ENCODE results near the gene D2HGDH. TPM values are rescaled to one million over a fixed set of nuclear protein-coding genes. Genes with fewer than 3 reads are reported as not detected.
A peak's percentile ranks its signal among the peaks of the same experiment; 100 is the strongest.
"Not testable (repeated sequence)": the region's sequence is repeated elsewhere in the genome, so short reads cannot be mapped to it uniquely, and the experiment has no call there.

D2HGDH gene
- total RNA-seq, 1 donor from 2014 or later, result 19.6 TPM

DNA sequence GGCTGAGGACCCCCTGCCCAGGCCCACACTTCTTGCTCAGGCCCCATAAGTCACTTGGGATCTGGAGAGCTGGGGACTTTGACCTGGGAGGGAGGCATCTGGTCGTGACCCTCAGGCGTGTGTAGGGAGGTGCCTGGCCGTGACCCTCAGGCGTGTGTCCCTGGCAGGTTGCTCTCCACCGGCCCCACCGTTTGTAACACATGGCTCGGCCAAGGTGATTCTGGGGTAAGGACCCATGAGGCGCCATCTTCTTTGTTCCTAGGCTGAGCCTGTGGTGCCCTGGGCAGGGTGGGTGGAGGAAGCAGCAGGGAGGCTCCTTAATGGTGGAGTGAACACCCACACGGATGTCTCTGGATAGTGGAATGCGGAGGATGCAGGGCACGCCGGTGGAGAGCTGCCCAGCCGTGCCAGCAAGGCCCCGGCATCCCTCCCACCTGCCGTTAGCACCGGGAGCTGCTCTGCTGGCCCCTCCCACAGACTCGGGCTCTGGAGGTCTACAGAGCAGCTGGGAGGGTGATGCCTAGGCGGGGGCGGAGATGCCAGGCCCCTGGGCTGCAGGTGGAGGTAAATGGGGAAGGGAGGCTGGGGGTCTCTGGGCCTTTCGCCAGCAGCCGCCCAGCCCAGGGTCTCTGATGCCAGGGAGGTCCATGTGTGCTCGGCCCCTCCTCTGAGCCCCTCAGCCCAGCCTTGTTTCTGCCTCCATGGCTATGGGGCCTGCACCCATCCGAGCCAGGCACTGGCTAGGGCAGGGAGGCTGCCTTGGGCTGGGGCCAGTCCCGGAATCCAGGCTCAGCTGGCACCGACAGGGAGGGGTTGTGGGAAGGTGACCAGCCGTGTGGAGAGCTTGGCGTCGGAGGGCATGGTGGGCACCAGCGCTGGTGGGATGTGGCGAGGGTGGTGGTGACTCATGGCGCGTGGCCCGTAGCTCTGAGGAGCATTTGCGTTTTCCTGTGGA is 41.1 kb downstream of the D2HGDH start:
- intact Hi-C loops (cut with DNase I), result no loop called here
- ATAC-seq, result no peak
- DNase-seq (ENCODE audit: missing footprints), result peak; percentile 65

DNA sequence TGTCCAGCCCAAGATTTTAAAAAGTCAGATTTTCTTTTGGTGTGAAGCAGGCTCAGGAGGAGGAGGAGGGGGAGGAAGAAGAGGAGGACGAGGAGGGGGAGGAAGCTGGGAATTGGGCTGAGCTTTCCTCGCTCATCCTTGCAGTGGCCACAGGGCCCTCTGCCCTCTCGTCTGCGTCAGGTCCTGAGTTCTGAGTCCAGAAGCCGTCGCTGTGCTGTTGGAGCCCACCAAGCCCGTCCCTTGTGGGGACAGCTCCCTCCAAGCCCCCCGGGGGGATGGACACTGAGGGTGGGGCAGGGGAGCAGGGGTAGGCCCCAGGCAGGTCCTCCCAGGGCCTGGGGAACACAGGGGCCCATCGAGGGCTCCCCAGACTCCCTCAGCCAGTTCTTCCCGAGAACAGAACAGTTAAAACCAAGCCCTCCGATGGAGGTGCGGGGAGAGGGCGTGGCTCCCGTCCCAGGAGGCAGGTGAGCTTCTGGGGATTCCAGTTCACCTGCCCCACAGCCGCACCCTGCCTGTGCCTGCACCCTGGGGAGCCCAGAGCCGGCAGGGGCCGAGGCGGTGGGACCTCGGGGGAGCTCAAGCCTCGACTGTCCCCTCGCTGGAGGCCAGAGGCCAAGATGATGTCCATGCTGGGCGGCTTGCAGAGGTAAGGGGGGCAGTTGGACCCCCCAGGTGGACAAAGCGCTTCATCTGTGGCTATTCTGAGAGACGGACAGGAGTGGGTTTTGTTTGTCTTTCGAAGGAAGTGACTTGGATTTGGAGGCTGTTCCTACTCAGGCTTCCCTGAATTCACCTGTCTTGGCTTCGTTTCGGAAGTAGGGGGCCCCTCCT is 42.1 kb downstream of the D2HGDH start, which contains the start of gene GAL3ST2:
TSS of gene GAL3ST2 (plus strand) at position 487 of the 834 bp plus-strand sequence. CDS start at position 621, 134 bp downstream.
- DNase-seq (ENCODE audit: missing footprints) (no peak), ATAC-seq (no peak)
- intact Hi-C loops (cut with DNase I), result no loop called here

DNA sequence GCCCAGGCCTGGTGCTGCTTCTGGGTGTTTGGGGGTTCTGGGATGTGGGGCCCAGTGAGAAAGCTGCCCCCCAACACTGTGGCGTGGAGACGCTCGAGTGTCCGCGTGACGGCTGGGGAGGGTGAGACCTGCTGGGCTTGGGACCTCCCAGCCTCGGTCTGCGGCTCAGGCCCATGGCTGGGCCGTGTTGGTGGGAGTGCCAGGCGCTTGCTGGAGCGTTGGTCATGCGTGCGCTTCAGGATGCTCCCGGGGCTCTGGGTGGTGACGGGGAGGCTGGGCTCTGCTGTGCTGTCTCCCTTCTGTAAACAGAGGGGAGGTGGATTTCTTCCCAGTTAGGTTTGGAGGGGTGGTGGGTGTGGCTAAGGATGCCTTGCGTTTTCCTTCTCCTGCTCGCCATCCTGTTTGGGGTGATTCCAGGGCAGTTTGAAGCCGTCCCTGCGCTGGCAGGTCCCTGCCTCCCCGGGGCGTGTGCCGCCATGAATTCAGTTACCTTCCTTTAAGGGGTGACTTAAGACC is 42.8 kb downstream of the D2HGDH start:
- intact Hi-C loops (cut with DNase I), result no loop called here

DNA sequence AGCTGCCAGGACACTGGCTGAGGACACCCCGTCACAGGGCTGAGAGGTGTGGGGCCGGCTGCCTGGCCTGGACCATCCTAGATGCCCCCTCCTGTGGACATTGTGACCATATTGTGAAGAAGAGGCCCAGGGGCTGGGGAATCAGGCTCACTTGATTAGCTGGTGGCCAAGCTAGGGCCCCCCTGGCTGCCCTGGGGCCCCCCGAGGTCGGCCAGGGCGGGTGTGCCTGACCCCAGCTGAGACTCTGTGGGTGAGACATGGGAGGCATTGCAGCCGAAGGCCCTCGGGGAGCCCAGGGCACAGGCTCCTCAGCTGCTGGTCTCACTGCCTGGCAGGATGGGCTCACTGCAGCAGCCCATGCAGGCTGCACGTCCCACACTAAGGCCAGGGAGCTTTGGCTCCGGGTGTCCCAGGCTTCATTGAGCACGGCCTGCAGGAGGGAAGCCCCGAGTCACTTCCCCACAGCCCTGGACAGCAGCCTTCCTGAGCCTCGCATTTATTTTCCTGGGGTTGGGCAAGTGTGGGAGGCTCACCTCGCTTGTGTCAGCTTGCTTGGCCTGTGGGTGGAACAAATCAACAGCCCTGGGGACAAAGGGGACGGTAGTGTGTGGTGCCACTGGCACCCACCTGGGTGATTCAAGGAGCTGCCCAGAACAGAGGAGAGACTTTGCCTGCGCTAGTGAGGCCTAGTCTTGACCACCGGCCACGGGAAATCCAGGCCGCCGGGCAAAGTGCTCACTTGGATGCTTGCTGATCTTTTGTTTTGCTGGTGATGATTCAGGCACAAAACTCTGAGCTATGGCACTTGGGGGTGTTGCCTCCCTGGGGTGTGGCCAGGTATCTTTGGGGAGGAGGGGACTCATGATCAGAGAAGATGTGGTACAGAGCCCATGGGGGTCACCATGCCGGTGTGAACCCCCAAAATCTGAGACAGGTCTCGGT is 43.5 kb downstream of the D2HGDH start:
- DNase-seq (ENCODE audit: missing footprints) (no peak), ATAC-seq (no peak)
- intact Hi-C loops (cut with DNase I), result no loop called here

More for the DNA sequence above, 42.8 kb downstream of the D2HGDH start:
- ATAC-seq (no peak), DNase-seq (ENCODE audit: missing footprints) (no peak)

DNA sequence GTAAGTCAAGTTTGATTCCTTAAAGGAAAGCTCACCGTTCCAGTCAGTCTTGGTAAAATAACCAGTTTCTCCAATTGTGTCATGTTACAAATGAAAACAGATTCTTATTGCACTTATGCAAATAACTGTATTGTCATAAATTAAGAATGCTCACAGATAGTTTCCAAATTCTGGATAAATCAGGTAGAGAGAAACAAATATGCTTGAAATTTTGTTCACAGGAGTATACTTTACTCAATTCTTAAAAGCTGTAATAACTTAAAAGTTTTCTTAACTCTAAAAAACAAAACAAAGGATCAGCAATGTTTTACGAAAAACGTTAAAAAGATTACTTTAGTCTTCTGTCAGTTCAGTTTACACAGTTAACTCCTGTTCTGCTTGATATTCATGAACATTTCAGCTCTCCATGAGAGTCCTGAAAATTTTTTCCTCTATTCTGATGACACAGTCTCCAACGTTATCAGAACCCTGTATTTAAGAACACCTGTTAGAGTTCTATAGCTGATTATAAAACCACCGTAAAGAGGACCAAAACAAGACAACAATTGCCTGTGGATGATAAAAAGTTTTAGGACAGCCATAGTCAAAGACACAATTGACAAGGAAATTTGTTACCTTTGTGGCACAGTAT is 46.6 kb downstream of the D2HGDH start:
- ATAC-seq (no peak), DNase-seq (ENCODE audit: missing footprints) (no peak)
- intact Hi-C loops (cut with DNase I), result no loop called here

DNA sequence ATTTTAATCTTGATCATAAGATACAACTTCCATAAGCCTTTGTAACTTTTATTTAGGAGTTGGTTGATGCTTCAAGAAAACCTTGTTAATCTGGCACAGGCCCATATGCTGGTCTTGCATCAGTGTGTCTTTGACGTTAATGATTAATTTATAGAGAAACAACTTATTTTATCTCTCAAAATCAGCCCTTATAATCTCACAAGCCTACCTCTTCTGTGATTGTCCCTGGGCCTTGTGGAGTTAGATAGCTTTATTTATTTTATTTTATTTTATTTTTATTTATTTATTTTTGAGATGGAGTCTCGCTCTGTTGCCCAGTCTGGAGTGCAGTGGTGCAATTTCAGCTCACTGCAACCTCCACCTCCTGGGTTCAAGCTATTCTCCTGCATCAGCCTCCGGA is 47.6 kb downstream of the D2HGDH start:
- DNase-seq (ENCODE audit: missing footprints); intact Hi-C loops (cut with DNase I); ATAC-seq: not testable (repeated sequence)

DNA sequence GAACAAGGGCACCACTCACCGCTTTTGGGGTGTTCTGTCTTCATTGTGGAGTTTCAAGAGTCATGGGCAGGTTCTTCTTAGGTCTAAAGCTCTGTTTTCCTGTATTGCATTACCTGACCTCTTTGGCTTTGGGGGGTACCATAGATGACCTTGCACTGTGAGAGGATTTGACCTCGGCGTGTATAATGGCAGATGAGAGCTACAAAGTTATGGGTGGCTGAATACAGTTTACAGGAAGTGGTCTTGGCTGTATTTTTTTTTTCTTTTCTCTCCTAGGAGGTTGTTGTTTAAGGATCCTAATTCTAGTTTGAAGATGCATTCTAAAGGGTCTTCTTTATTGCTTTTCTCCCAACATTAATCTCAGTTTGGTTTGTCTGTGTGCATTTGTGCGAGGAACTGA is 53.7 kb downstream of the D2HGDH start:
- DNase-seq (ENCODE audit: missing footprints), result no peak
- intact Hi-C loops (cut with DNase I), result no loop called here
- no peak for ATAC-seq

DNA sequence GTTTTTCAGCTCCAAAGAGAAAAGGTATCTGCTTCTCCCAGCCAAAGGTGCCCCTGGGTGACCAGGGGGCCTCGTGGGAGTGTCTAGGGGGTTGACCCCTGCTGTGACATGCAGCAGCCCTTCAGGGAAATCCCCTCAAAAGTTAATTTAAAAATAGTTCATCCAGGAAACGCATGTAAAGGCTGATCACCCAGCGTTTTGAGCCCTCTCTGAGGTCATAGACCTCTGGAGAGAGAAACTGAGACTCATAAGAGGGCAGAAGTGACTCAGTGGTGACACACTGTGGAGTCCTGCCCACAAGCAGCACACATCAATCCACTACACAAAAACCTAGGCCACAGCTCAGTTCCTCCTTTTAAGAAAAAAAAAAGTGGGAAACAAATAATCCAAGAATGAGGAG is 54.1 kb downstream of the D2HGDH start:
- ATAC-seq (no peak), DNase-seq (ENCODE audit: missing footprints) (no peak)
- intact Hi-C loops (cut with DNase I), result no loop called here

DNA sequence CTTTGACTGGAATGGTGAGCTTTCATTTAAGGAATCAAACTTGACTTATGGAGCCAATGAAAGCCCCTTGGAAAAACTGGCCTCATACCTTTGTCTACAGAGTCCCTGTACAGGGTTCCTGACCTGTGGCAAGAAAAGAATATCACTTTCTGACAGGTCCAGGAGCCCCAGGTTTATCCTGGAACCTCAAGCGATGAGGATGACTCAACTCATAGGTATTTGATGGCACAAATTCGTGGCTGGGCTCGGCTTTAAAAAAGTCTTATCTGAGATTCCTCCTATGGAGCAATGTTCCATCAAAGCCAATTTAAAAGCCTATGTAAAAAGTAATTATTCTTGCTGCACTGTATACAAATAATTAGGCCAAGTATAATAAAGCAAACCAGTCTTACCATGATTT is 57.0 kb downstream of the D2HGDH start:
- DNase-seq (ENCODE audit: missing footprints); intact Hi-C loops (cut with DNase I); ATAC-seq: not testable (repeated sequence)

DNA sequence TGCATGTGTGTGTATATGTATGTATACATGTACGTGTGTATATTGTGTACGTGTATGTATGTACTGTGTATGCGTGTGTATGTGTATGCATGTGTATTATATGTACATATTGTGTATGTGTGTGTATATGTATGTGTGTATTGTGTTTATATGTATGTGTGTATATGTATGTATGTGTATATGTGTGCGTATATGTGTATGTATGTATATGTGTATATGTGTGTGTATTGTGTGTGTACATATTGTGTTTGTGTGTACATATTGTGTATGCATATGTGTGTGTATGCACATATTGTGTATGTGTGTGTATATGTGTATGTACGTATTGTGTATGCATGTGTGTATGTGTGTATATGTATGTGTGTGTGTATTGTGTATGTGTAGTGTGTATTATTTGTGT is 59.0 kb downstream of the D2HGDH start:
- DNase-seq (ENCODE audit: missing footprints) (no peak), ATAC-seq (no peak)
- intact Hi-C loops (cut with DNase I), result no loop called here

DNA sequence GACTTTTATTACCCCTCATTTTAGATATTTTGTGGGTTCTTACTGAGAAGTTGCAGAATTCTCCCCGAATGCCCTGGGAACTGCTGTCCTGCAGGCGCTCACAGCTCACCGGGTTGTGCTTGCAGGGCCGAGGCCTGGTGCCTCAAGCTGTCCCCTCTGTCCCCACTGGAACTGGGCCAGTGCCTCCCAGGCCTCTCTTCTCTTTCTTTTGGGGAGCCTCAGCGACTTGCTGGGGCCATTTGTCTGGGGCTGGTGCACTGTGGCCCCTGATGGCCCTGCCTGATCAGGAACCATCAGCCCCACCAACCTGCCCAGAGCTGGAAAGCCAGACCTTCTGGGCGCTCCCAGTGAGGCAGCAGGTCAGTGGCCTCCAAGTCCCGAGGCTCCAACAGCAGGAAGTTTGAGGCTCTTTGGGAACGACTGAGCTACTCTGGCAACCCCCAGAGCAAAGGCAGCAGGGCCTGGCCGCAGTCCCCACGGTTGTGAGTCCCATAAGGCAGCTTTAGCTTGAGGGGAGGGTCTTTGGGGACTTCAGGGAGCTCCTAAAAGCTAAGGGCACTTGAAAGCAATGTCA is 59.9 kb downstream of the D2HGDH start:
- intact Hi-C loops (cut with DNase I), result no loop called here
- ATAC-seq (no peak), DNase-seq (ENCODE audit: missing footprints) (no peak)

DNA sequence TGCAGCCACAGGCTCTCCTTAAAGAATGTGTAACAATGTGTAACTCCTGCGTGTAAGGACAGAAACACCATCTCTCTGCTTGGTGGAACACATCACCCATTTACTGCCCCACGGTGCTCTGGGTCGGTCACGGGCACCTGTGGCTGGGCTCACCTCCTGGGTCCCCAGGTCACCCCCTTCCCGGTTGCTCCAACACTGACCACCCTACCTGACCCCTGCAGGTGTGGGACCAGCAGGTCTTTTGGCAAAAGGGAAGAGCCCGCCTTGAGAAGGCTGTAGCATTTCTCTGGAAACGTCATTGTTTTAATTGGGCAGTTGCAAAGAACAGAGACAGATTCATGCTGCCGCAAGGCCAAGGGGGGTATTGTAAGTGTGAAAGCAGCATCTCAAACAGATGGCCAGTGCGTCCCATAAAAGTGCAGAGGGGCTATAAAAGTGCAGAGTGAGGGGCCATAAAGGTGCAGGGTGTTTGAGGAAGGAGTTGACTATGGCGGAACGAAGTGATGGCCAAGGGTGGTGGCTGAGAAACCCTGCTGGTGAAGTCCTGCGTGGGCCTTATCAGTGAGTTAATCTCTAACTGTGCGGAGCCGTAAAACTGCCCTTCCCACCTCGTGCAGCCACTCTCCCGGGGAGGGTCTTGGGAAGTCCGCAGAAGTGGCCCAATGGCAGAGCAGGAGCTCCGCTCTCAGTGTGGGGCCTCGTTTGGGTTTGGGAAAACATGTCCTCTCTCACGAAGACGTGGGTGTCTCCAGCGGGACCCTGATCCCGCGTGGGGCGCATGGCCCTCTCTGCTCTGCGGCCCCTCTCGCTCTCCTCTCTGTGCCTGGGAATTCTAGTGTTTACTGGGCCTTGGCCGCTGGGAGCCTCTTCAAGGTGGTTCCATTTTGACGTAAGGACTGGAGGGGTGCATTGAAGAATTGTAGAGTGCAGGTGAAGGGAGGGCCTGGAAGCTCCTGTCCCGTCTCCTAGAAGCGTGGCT is 60.9 kb downstream of the D2HGDH start:
- ATAC-seq, result no peak
- DNase-seq (ENCODE audit: missing footprints), result no peak
- intact Hi-C loops (cut with DNase I), result no loop called here

DNA sequence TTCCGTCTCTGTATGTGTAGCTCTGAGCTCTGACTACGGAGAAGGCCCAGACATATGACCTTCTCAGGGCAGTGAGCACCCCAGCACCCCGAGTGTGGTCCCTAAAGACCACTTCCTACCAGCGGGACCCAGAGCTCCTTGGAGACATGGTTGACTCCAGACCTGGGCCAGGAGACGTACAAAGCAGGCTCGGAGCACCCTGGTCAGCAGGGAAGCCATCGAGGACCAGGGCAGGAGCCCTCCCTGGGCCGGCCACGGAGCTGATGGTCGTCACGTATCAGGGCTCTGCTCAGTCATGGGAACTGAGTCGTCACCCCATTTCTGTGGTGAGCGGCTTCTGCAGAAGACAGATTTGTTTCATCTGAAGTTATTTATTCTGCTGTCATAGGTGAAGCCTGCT is 61.8 kb downstream of the D2HGDH start:
- no peak for ATAC-seq
- intact Hi-C loops (cut with DNase I), result no loop called here
- no peak for DNase-seq (ENCODE audit: missing footprints)

DNA sequence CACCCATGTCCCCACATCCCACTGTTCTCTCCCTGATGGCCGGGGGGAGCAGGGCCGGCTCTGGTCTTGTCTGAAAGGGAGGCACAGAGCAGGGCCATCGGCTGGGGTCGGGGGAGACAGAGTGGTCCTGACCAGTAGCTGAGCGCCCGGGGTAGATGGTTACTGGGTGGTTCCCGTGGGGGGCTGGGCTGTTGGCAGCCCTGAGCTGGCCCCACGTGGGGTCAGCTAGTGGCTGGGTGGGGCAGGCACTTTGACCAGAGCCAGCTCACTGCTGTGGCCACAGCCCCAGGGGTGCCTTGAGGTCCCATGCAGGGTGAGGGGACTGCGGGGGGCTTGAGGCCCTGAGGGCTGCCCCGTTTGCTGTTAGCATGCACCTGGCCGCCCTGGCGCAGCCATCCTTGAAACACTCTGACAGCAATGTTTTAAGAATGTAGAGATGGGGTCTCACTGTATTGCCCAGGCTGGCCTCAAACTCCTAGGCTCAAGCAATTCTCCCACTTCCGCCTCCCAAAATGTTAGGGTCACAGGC is 62.2 kb downstream of the D2HGDH start:
- peak; percentile 66 for DNase-seq (ENCODE audit: missing footprints)
- no peak for ATAC-seq
- intact Hi-C loops (cut with DNase I), result no loop called here

DNA sequence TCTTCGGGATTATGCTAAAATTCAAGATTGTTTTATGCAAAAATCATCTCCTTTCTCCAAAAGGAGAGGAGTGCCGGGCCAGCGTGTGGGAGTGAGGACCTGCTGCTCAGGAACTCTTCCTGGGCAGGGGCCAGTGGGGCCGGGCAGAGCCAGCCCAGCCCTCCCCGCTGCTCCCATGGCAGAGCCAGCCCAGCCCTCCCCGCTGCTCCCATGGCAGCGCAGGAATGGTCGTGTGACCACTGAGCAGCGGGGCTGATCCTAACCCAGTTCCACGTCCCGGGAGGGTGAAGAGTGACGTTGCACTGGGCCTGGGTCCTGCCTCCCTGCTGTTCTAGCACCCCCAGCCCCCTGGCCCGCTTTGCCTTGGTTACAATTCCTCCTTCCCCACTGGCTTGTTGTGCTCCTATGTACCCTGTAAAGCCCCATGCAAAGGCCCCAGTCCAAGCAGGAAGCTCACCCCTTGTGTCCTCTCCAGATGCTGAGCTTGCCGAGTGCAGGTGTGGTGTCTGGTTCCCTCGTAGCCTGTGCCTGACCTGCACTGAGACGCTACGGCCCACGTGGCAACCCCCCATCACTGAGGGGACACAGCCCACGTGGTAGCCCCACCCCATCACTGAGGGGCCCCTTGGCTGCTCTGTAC is 63.1 kb downstream of the D2HGDH start:
- ATAC-seq (no peak), DNase-seq (ENCODE audit: missing footprints) (peak; percentile 62)
- intact Hi-C loops (cut with DNase I), result no loop called here
